ENCODE measurements around the gene ZAP70.

The ZAP70 gene

DNA sequence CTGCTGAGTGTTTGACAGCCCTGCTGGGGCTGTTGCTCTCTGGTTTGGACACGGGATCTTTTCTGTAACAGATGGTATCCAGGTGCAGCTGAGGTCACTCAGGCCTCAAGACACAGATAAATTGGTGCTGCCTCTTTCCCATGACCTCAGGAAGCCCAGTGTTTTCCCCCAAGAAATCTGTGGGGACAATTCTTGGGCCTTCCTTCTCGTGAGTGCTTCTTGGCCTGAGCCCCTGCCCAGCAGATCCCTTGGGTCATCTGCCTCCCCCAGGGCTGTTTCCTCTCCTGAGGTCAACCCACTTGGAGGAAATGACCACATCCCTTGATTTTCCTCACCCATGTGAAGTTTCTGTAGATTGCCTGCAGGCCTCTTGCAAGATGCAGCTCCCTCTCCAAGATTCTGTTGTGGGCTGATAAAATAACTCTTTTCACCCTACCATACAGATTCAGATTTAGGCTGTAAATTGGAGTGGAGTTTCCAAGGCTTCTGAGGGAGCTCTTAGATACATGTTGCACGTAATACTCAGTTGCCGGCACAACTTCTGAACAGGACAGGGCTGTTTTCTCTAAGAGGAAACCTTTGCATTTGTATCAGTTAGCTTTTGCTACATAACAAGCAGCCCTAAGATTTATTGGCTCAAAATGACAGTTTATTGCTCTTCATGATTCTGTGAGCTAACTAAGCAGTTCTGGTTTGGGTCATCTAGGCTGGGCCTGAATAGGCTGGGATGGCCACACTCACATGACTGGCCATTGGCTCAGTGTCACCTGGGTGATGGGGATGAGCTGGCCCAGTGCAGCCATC lies 13.1 kb downstream of the ZAP70 start:
- TF ChIP-seq, protein P1, sequence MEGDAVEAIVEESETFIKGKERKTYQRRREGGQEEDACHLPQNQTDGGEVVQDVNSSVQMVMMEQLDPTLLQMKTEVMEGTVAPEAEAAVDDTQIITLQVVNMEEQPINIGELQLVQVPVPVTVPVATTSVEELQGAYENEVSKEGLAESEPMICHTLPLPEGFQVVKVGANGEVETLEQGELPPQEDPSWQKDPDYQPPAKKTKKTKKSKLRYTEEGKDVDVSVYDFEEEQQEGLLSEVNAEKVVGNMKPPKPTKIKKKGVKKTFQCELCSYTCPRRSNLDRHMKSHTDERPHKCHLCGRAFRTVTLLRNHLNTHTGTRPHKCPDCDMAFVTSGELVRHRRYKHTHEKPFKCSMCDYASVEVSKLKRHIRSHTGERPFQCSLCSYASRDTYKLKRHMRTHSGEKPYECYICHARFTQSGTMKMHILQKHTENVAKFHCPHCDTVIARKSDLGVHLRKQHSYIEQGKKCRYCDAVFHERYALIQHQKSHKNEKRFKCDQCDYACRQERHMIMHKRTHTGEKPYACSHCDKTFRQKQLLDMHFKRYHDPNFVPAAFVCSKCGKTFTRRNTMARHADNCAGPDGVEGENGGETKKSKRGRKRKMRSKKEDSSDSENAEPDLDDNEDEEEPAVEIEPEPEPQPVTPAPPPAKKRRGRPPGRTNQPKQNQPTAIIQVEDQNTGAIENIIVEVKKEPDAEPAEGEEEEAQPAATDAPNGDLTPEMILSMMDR (IDR thresholded peaks at IDR 0.05; ENCODE audit: unreplicated experiment in 3 of 3), result no peak
- H3K4me1 Mint-ChIP-seq, result peaks cover 37% of the 10 kb centered on the region

DNA sequence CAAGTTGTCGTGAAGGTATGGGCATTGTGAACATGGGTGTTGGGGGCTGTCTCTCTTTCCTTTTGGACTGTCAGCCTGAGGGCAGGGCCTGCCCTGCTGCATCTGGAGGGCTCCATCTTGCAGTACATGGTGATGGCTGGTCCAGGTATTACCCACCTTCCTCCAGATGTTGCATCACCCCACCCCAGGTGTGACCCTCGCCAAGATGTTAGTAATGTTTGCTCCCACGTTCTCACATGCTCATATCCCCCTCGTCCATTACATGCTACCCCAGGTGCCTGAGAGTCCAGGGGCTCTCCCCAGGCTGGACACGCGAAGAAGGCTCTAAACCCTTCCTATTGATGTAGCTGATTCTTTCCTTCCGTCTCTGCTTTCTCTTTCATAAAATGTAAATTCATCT lies 13.9 kb downstream of the ZAP70 start:
- Mint-ChIP-seq H3K36me3 (ENCODE audit: low read depth) (no peaks in the 10 kb centered on the region), H3K27ac (peak overlapping the region; percentile 67 to 93 (median 81)), H3K9me3 (peaks cover 9% of the 10 kb centered on the region), H3K27me3 (ENCODE audit: low read depth) (peaks cover 10% of the 10 kb centered on the region), H3K4me1 (peaks cover 42% of the 10 kb centered on the region), H3K4me3 (no peak overlapping the region)
- TF ChIP-seq, protein P1 (IDR thresholded peaks at IDR 0.05; ENCODE audit: unreplicated experiment in 3 of 3), result no peak

More for the DNA sequence above, 13.1 kb downstream of the ZAP70 start:
- Mint-ChIP-seq H3K4me3 (peak overlapping the region in 1 of 3 experiments; percentile 23), H3K36me3 (ENCODE audit: low read depth) (no peaks in the 10 kb centered on the region), H3K27me3 (ENCODE audit: low read depth) (peaks cover 10% of the 10 kb centered on the region), H3K27ac (peak overlapping the region in 2 of 3 experiments; percentile 11 to 81), H3K9me3 (peaks cover 9% of the 10 kb centered on the region)

DNA sequence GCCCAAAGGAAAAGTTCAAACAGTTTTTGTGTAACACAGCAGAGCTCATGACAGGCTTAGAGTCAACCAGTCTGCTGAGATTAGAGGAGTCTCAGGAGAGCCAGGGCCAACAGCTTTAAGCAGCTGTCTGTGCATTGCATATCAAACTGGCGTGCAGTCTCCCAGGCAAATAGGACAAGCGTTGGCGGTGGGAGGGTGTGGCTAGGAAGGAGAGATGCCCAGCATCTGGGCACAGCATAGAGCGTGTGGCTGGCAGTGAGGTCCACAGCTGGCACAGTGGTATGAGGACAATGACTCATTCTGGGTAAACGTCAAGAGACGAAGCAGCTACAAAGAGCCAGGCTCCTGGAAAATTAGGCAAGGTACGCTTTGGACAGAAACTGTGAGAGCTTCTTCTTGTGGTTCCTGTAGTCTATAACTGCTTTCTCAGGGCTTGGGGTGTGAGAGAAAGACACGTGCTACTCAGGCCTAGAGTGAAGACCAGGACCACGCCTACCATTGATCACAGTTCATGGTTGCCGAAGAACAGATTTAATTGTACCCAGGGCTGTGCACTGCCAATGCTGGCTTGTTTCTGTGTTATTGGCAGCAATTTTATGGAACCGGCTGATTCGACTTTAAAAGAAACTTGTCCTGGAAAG lies 14.8 kb downstream of the ZAP70 start:
- Mint-ChIP-seq H3K27me3 (ENCODE audit: low read depth) (peaks cover 10% of the 10 kb centered on the region), H3K4me1 (peaks cover 37% of the 10 kb centered on the region), H3K27ac (peak overlapping the region; percentile 67 to 93 (median 81)), H3K9me3 (peaks cover 9% of the 10 kb centered on the region), H3K4me3 (peak overlapping the region in 2 of 3 experiments; percentile 10 to 33), H3K36me3 (ENCODE audit: low read depth) (no peaks in the 10 kb centered on the region)
- TF ChIP-seq, protein P1 (IDR thresholded peaks at IDR 0.05; ENCODE audit: unreplicated experiment in 3 of 3), result no peak

DNA sequence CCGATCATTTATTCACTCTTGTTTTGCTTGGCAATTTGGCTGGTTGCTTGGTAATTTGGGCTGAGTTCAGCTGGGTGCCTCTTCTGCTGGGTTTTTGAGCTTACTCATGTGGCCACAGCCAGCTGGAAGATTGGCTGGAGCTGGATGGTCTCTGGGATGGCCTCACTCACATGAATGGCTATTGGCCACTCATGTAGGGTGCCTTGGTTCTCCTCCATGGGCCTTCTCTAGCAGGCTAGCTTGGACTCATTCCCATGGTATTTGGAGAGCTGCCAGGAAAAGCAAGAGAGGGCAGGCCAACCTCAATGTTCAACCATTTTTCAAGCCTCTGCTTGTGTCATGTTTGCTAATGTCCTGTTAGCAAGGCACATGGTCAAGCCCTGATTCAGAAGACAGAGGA lies 16.9 kb downstream of the ZAP70 start:
- Mint-ChIP-seq H3K36me3 (ENCODE audit: low read depth) (no peaks in the 10 kb centered on the region), H3K4me1 (peaks cover 36% of the 10 kb centered on the region), H3K4me3 (no peak overlapping the region)

DNA sequence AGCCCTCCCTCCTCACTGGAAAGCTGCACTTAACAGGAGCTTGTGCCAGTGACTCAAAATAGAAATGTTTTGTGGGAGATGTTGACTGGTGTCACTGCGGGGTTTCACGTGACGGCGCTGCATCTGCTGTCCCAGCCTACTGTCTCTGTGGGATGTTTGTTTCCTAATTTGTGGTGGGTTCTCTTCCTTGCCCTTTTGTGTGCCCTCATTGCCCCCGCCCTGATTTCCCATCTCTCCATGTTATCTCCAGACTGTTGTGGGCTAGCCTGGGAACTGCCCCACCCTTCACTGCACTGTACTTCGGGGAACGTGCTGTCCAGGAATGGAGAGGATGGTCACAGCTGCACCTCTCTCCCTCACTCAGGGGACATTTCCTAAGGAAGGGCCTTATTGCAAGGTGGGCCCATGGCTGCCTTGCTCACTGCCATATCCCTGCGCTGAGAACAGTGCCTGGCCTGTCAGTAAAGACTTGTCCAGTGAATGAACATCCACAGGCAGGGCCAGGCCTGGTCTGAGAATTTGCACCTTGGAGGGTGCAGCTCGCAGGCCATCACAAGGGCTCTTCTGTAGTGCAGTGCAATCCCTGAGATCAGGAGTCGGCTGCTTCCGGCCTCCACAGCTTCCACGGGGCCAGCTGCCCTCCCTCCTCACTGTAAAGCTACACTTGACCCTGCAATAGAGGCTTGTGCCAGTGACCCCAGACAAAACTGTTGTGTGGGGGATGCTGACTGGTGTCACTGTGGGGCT lies 18.1 kb downstream of the ZAP70 start:
- Mint-ChIP-seq H3K27me3 (ENCODE audit: low read depth) (peaks cover 6% of the 10 kb centered on the region), H3K27ac (peak overlapping the region in 1 of 3 experiments; percentile 24), H3K4me3 (no peak overlapping the region), H3K4me1 (peaks cover 26% of the 10 kb centered on the region), H3K36me3 (ENCODE audit: low read depth) (no peaks in the 10 kb centered on the region), H3K9me3 (peaks cover 9% of the 10 kb centered on the region)
- TF ChIP-seq, protein P1 (IDR thresholded peaks at IDR 0.05; ENCODE audit: unreplicated experiment in 3 of 3), result no peak

More for the DNA sequence above, 16.9 kb downstream of the ZAP70 start:
- peaks cover 9% of the 10 kb centered on the region for H3K9me3 Mint-ChIP-seq
- H3K27me3 Mint-ChIP-seq (ENCODE audit: low read depth), result peaks cover 6% of the 10 kb centered on the region
- TF ChIP-seq, protein P1 (IDR thresholded peaks at IDR 0.05; ENCODE audit: unreplicated experiment in 3 of 3), result no peak
- no peak overlapping the region for H3K27ac Mint-ChIP-seq

All from nephron (organoid).